Subcutaneous adipose tissue (tissue), 4 donors: ENCODE results near the gene AURKA. TPM values are rescaled to one million over a fixed set of nuclear protein-coding genes. Genes with fewer than 3 reads are reported as not detected.

Experiments used
- total RNA-seq, 4 donors: library from RNA; depleted of rRNA; stranded (reverse); fragments of >200 nt; gene quantifications; one replicate each; pipeline ENCODE4 v1.1.0, GENCODE V29; 2016
- TF ChIP-seq, protein P1 (sequence below): fragments of 450-650 bp; IDR thresholded peaks from one replicate; pipeline ENCODE4 v1.5.1; 2016; ENCODE audit warnings: low read depth, mild to moderate bottlenecking, control low read depth, antibody characterized with exemption, moderate library complexity

The AURKA gene
- total RNA-seq, 4 donors from 2014 or later = 1.5 to 5.9 (median 2.3) TPM

DNA sequence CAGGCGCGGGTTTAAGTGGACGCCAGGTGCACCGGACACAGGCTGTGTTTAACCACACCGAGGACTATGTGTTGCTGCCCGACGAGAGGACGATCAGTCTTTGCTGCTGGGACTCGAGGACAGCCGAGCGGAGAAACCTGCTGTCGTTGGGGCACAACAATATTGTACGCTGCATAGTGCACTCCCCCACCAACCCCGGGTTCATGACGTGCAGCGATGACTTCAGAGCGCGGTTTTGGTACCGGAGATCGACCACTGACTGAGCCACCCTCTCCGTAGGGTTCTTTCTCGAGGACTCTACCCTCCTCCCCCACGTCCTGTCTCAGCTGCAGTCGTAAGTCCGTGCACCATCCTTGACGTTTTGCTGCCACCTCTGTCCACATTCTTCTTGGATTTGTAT, 11.4 kb upstream of the AURKA start:
- TF ChIP-seq, protein P1, sequence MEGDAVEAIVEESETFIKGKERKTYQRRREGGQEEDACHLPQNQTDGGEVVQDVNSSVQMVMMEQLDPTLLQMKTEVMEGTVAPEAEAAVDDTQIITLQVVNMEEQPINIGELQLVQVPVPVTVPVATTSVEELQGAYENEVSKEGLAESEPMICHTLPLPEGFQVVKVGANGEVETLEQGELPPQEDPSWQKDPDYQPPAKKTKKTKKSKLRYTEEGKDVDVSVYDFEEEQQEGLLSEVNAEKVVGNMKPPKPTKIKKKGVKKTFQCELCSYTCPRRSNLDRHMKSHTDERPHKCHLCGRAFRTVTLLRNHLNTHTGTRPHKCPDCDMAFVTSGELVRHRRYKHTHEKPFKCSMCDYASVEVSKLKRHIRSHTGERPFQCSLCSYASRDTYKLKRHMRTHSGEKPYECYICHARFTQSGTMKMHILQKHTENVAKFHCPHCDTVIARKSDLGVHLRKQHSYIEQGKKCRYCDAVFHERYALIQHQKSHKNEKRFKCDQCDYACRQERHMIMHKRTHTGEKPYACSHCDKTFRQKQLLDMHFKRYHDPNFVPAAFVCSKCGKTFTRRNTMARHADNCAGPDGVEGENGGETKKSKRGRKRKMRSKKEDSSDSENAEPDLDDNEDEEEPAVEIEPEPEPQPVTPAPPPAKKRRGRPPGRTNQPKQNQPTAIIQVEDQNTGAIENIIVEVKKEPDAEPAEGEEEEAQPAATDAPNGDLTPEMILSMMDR = no peak

DNA sequence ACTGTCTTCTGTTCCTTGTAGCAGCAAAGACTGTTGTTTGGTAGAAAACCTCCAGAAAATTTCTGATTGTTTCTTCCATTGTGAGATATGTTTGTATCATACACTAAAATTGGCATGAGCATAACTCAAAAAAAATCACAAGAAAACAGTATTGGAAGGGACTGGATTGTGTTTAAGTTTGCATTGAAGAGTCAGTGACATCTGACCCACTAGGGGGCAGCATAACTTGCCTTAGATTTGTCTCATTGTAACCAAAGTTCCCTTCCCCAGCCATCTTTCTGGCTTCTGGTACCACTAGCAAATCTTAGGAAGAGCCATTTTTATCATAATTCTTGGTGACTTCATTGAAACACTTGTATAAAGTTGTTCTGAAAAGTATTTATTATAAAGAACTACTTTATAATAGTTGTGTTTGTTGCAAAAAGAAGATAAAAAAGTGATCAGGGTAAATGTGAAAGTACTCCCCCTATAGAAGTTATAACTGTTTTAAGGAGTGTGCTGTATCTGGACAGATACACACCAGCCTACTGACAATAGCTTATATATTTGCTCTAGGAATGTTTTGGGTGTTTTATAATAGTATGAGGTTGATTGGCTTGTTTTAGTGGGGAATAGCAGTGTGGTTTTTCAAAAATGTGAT, 8.1 kb upstream of the AURKA start:
- TF ChIP-seq, protein P1 = no peak

DNA sequence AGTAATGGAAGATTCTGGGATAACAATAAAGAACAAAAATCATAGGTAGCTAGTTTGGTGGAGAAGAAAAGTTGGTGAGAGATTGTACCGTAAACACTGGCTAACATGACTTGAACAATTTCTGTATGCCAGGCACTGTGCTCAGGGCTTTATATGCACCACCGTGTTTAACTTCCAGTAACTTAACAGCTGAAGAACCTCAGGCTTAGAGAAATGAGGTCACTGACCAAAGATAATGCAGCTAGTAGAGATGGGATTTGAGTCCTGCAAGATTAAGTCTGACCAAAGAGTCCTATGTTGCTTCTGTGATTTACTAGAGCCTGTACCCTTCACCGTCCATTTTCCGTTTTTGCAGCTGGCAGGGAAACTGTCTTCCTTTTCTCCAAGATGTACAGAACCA, 3.2 kb upstream of the AURKA start:
- TF ChIP-seq, protein P1 = no peak

DNA sequence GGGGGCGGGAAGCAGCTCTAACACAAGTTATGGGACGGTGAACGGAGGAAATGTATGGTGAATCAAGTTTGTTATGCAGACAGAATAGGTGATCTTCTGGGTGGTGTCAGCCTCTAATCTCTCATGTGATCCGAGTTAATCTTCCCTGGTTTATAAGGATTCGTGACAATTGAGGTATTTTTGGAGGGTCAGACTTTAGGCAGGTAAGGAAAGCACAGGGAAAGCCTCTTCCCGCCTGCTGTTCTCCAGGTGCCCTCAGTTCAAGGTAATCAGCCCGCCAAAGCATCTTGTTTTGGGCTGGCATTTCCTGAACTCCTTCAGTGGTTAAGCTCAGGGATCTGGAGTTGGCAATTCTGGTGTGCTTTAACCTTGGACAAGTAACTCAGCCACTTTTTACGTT, 1.6 kb upstream of the AURKA start:
- TF ChIP-seq, protein P1 = no peak

DNA sequence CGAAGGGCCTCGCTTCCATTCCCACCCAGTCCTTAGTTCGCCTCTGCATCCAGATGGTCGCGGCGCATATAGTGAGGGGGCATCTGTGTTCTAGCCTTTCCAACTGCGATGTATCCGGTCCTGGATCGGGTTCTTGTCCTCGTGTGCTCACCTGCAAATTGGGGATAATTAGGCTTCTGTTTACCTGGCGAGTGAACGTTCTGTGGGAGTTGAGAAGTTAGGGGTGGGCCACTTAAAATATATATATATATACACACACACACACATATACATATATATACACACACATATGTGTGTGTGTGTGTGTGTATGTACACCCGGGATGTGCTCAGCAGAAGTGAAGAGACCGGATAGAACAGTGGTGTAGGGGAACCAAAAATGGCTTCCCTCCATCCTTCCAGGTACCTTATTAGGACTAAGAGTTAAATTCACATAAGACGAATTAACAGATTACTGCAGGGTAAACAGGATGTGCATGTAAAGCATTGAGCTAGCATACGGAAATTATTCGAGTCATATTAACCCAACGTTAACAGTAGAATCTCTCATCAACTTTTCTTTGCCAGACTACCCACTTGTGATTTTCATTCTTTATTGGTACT, 967 bp upstream of the AURKA start:
- TF ChIP-seq, protein P1 = no peak

DNA sequence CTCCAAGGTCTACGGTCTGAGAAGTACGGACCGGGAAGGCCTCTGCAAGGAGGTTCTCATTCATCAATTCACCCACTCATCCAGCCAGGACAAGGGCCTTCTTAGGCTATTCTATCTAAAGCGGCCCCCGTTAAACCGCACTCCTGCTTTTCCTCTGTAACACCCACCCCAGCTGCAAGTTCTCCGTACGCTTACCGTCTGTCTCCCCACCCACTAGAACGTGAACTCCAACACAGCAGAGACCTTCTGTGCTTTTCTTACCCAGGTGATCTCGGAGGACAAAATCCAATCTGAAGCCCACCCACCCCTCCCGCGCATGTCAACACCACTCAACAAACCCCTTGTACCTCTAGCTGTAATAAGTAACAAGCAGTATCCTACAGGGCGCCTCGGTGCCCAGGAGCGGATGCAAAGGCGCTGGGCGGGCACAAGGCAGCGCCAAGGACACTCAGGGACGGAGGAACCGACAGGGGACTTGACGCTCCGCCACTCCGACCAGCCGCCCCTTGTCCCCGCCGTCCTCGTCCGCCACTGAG, 351 bp downstream of the AURKA start:
- TF ChIP-seq, protein P1 = no peak

DNA sequence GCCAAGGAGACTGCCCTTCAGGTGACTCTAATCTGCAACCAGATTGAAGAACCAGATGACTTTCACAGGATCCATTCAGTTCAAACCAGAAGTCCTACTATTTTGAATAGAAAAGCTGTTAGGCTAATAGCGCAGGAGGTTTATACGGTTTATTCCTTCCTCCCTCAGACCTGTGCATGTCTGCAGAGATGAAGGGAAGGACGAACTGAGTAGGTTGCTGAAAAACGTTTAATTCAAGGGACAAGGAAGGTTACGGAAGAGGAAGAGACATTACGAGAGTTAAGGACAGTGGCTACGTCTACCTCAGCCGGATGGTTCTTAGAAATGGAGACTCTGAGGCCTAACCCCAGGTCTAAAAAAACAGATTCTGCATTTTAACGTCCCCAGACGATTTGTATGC, 978 bp downstream of the AURKA start:
- TF ChIP-seq, protein P1 = no peak
